Liver (tissue), 9 donors: ENCODE results near the gene KCNG1. TPM values are rescaled to one million over a fixed set of nuclear protein-coding genes. Genes with fewer than 3 reads are reported as not detected.

Source experiments
- DNase-seq: peaks from one replicate; pipeline ENCODE4 v3.0.0-alpha.2; 2017; ENCODE audit warnings: low spot score
- H3K27ac ChIP-seq, 2 donors: one replicate each; pipeline ENCODE4 v1.7.0; 2013; ENCODE audit warnings: inconsistent platforms in 2 of 2, low read length in 2 of 2, control low read depth in 1 of 2, low read depth in 1 of 2, mild to moderate bottlenecking in 1 of 2
- H3K27me3 ChIP-seq, 4 donors: one replicate each; pipeline versions ENCODE4 v1.6.1 to v1.7.0; 2013; ENCODE audit warnings: low read length in 3 of 4, inconsistent platforms in 1 of 4, mild to moderate bottlenecking in 1 of 4, moderate library complexity in 1 of 4; ENCODE audit not compliant: control insufficient read depth in 4 of 4, insufficient read depth in 4 of 4
- H3K36me3 ChIP-seq, 4 donors: one replicate each; pipeline versions ENCODE4 v1.6.1 to v1.7.0; 2013; ENCODE audit warnings: low read length in 3 of 4, mild to moderate bottlenecking in 3 of 4, low read depth in 1 of 4, moderate library complexity in 1 of 4; ENCODE audit not compliant: control insufficient read depth in 4 of 4, insufficient read depth in 3 of 4
- H3K4me1 ChIP-seq, 4 donors: one replicate each; pipeline versions ENCODE4 v1.6.1 to v1.7.0; 2013; ENCODE audit warnings: low read length in 3 of 4, mild to moderate bottlenecking in 3 of 4, moderate library complexity in 1 of 4; ENCODE audit not compliant: control insufficient read depth in 4 of 4, insufficient read depth in 4 of 4
- H3K4me3 ChIP-seq, 3 donors: one replicate each; pipeline versions ENCODE4 v1.6.1 to v1.7.0; 2013; ENCODE audit warnings: low read length in 3 of 3, control low read depth in 1 of 3, low read depth in 1 of 3, mild to moderate bottlenecking in 1 of 3
- H3K9ac ChIP-seq, 2 donors: one replicate each; pipeline ENCODE4 v1.7.0; 2013; ENCODE audit warnings: low read length in 2 of 2, mild to moderate bottlenecking in 2 of 2, moderate library complexity in 2 of 2, control low read depth in 1 of 2, low read depth in 1 of 2
- H3K9me3 ChIP-seq, 4 donors: one replicate each; pipeline versions ENCODE4 v1.6.1 to v1.7.0; 2013; ENCODE audit warnings: low read length in 3 of 4; ENCODE audit not compliant: control insufficient read depth in 4 of 4
- EGR1 ChIP-seq, 2 donors: IDR thresholded peaks; 2 replicates each; pipeline ENCODE4 v1.6.1; 2016 to 2018; ENCODE audit warnings: antibody characterized with exemption in 2 of 2, low read depth in 2 of 2
- HNF4A ChIP-seq, 2 donors: conservative IDR thresholded peaks; 2 replicates each; pipeline ENCODE4 v1.6.1; 2016; ENCODE audit warnings: antibody characterized with exemption in 2 of 2, mild to moderate bottlenecking in 2 of 2
- HNF4G ChIP-seq: IDR thresholded peaks from 2 replicates; pipeline ENCODE4 v1.6.1; 2016; ENCODE audit warnings: antibody characterized with exemption
- JUND ChIP-seq, 2 donors: IDR thresholded peaks; 2 replicates each; pipeline ENCODE4 v1.6.1; 2016; ENCODE audit warnings: antibody characterized with exemption in 2 of 2
- NR2F2 ChIP-seq: IDR thresholded peaks from 2 replicates; pipeline ENCODE4 v1.6.1; 2016; ENCODE audit warnings: antibody characterized with exemption
- RAD21 ChIP-seq, 2 donors: IDR thresholded peaks; 2 replicates each; pipeline ENCODE4 v1.6.1; 2016; ENCODE audit warnings: antibody characterized with exemption in 2 of 2, mild to moderate bottlenecking in 2 of 2
- RXRA ChIP-seq, 2 donors: IDR thresholded peaks; 2 replicates each; pipeline ENCODE4 v1.6.1; 2017 to 2018; ENCODE audit warnings: antibody characterized with exemption in 2 of 2, mild to moderate bottlenecking in 1 of 2
- SP1 ChIP-seq: IDR thresholded peaks from 2 replicates; pipeline ENCODE4 v1.6.1; 2018; ENCODE audit warnings: antibody characterized with exemption, mild to moderate bottlenecking
- TAF1 ChIP-seq: conservative IDR thresholded peaks from 2 replicates; pipeline ENCODE4 v1.6.1; 2016; ENCODE audit warnings: antibody characterized with exemption, mild to moderate bottlenecking
- YY1 ChIP-seq: IDR thresholded peaks from 2 replicates; pipeline ENCODE4 v1.6.1; 2016; ENCODE audit warnings: antibody characterized with exemption, mild to moderate bottlenecking
- WGBS: extraction: QIAGEN DNeasy Blood & Tissue Kit; methylation state at CpG from one replicate; pipeline ENCODE4 v1.1.7; 2013; 5-methylcytosine and 5-hydroxymethylcytosine counted together
- polyA plus RNA-seq, 2 donors: library from polyadenylated mRNA; stranded (reverse) in 1 of 2; unstranded in 1 of 2; fragments of 200-250 nt in 1 of 2; fragments of >200 nt in 1 of 2; fragmentation: Nextera tagmentation in 1 of 2; extraction: Ambion mirVana in 1 of 2; gene quantifications; one replicate each; pipeline versions ENCODE4 v1.2.1 to v1.2.3, GENCODE V29; 2013 to 2015
- total RNA-seq, 2 donors: library from RNA; depleted of rRNA; stranded (reverse); fragments of >200 nt; gene quantifications; one replicate each; pipeline ENCODE4 v1.2.3, GENCODE V29; 2014
- TF ChIP-seq, protein P1 (sequence below): IDR thresholded peaks from 2 replicates; pipeline ENCODE4 v1.6.1; 2016; ENCODE audit warnings: antibody characterized with exemption
- TF ChIP-seq, protein P2 (sequence below): IDR thresholded peaks from 2 replicates; pipeline ENCODE4 v1.6.1; 2016; ENCODE audit warnings: antibody characterized with exemption
- TF ChIP-seq, protein P3 (sequence below): IDR thresholded peaks from 2 replicates; pipeline ENCODE4 v1.6.1; 2016; ENCODE audit warnings: antibody characterized with exemption
- TF ChIP-seq, protein P4 (sequence below): fragments of 150-350 bp; IDR thresholded peaks from 2 replicates; pipeline ENCODE4 v1.5.1; 2017; ENCODE audit warnings: improper control_type of control experiment, low read depth, low read length; ENCODE audit not compliant: missing input control
- TF ChIP-seq, protein P5 (sequence below): IDR thresholded peaks from 2 replicates; pipeline ENCODE4 v1.6.1; 2016; ENCODE audit warnings: antibody characterized with exemption, mild to moderate bottlenecking
- donor health status: healthy.
- donor health status: healthy.
- donor health status: healthy.
- donor health status: healthy.
- donor health status: healthy.

Gene KCNG1
- total and polyA plus RNA-seq, 4 donors = 0.08 to 0.24 (median 0.14) TPM; not detected in 1

DNA sequence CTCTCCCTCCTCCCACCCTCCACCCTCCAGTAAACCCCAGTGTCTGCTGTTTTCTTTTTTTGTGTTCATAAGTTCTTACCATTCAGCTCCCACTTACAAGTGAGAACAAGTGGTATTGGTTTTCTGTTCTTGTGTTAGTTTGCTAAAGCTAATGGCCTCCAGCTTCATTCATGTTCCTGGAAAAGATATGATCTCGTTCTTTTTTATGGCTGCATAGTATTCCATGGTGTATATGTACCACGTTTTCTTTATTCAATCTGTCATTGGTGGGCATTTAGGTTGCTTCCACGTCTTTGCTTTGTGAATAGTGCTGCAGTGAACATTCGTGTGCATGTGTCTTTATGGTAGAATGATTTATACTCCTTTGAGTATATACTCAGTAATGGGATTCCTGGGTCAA is 42.7 kb upstream of the KCNG1 start (continued):
- TF ChIP-seq, protein P1, sequence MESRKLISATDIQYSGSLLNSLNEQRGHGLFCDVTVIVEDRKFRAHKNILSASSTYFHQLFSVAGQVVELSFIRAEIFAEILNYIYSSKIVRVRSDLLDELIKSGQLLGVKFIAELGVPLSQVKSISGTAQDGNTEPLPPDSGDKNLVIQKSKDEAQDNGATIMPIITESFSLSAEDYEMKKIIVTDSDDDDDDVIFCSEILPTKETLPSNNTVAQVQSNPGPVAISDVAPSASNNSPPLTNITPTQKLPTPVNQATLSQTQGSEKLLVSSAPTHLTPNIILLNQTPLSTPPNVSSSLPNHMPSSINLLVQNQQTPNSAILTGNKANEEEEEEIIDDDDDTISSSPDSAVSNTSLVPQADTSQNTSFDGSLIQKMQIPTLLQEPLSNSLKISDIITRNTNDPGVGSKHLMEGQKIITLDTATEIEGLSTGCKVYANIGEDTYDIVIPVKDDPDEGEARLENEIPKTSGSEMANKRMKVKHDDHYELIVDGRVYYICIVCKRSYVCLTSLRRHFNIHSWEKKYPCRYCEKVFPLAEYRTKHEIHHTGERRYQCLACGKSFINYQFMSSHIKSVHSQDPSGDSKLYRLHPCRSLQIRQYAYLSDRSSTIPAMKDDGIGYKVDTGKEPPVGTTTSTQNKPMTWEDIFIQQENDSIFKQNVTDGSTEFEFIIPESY = no peak
- no peak for TF ChIP-seq RAD21 (IDR thresholded peaks at IDR 0.05)
- no peak for TF ChIP-seq RXRA (IDR thresholded peaks at IDR 0.05)
- no peak for TF ChIP-seq YY1
- no peak for TF ChIP-seq NR2F2
- no peak for TF ChIP-seq SP1
- no peak for TF ChIP-seq HNF4G

DNA sequence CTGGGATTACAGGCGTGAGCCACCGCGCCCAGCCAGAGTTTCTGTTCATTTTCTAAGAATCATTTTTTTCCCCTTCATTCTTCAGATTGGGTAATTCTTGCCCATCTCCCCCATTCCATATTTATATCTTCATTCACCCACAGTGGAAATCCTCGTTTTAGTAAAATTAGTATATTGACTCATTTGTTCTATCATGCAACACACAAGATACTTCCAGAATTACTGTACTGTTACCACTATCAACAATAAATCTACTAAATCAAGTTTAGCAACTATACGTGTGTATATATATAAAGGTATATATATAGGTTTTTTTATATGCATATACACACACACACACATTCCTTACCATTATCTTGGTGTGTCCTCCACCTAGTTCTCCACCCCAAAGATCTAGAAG is 41.2 kb upstream of the KCNG1 start:
- no peak for DNase-seq
- H3K9me3 ChIP-seq = no peaks in the 10 kb centered on the region
- H3K4me3 ChIP-seq = no peak overlapping the region
- TF ChIP-seq, protein P2, sequence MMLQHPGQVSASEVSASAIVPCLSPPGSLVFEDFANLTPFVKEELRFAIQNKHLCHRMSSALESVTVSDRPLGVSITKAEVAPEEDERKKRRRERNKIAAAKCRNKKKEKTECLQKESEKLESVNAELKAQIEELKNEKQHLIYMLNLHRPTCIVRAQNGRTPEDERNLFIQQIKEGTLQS = no peak
- no peak for TF ChIP-seq NR2F2
- TF ChIP-seq, protein P3, sequence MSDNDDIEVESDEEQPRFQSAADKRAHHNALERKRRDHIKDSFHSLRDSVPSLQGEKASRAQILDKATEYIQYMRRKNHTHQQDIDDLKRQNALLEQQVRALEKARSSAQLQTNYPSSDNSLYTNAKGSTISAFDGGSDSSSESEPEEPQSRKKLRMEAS = no peak
- TF ChIP-seq HNF4G = no peak
- no peak for TF ChIP-seq TAF1
- TF ChIP-seq, protein P1 = no peak
- no peak for TF ChIP-seq YY1
- TF ChIP-seq RAD21 (IDR thresholded peaks at IDR 0.05) = no peak
- TF ChIP-seq, protein P4, sequence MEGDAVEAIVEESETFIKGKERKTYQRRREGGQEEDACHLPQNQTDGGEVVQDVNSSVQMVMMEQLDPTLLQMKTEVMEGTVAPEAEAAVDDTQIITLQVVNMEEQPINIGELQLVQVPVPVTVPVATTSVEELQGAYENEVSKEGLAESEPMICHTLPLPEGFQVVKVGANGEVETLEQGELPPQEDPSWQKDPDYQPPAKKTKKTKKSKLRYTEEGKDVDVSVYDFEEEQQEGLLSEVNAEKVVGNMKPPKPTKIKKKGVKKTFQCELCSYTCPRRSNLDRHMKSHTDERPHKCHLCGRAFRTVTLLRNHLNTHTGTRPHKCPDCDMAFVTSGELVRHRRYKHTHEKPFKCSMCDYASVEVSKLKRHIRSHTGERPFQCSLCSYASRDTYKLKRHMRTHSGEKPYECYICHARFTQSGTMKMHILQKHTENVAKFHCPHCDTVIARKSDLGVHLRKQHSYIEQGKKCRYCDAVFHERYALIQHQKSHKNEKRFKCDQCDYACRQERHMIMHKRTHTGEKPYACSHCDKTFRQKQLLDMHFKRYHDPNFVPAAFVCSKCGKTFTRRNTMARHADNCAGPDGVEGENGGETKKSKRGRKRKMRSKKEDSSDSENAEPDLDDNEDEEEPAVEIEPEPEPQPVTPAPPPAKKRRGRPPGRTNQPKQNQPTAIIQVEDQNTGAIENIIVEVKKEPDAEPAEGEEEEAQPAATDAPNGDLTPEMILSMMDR = no peak
- H3K36me3 ChIP-seq = no peaks in the 10 kb centered on the region
- no peaks in the 10 kb centered on the region for H3K4me1 ChIP-seq
- H3K27me3 ChIP-seq = peaks cover 0 to 12% (median 0%) of the 10 kb centered on the region in 4 donors
- H3K9ac ChIP-seq = no peak overlapping the region
- H3K27ac ChIP-seq = no peak overlapping the region
- 70% methylated on average over 5 of the region's 5 CpGs for WGBS

DNA sequence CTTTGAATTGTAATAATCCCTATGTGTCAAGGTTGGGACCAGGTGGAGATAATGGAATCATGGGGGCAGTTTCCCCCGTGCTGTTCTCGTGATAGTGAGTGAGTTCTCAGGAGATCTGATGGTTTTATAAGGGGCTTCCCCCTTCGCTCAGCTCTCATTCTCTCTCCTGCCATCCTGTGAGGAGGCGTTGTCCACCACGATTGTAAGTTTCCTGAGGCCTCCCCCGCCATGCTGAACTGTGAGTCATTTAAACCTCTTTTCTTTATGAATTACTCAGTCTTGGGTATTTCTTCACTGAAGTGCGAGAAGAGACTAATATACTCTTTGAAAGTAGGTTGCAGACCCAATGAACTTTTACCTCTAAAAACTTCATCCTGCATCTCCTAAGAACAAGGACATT is 39.2 kb upstream of the KCNG1 start:
- H3K9ac ChIP-seq = no peak overlapping the region
- H3K36me3 ChIP-seq = no peaks in the 10 kb centered on the region
- no peaks in the 10 kb centered on the region for H3K4me1 ChIP-seq
- H3K27me3 ChIP-seq = peaks cover 0 to 6% (median 2%) of the 10 kb centered on the region in 4 donors
- H3K27ac ChIP-seq = no peak overlapping the region
- no peak for DNase-seq
- TF ChIP-seq HNF4A (conservative IDR thresholded peaks at IDR 0.05) (no peak), JUND (IDR thresholded peaks at IDR 0.05) (no peak), EGR1 (IDR thresholded peaks at IDR 0.05; ENCODE audit: low read depth in 2 of 2) (no peak), NR2F2 (no peak), YY1 (no peak)
- TF ChIP-seq, protein P5, sequence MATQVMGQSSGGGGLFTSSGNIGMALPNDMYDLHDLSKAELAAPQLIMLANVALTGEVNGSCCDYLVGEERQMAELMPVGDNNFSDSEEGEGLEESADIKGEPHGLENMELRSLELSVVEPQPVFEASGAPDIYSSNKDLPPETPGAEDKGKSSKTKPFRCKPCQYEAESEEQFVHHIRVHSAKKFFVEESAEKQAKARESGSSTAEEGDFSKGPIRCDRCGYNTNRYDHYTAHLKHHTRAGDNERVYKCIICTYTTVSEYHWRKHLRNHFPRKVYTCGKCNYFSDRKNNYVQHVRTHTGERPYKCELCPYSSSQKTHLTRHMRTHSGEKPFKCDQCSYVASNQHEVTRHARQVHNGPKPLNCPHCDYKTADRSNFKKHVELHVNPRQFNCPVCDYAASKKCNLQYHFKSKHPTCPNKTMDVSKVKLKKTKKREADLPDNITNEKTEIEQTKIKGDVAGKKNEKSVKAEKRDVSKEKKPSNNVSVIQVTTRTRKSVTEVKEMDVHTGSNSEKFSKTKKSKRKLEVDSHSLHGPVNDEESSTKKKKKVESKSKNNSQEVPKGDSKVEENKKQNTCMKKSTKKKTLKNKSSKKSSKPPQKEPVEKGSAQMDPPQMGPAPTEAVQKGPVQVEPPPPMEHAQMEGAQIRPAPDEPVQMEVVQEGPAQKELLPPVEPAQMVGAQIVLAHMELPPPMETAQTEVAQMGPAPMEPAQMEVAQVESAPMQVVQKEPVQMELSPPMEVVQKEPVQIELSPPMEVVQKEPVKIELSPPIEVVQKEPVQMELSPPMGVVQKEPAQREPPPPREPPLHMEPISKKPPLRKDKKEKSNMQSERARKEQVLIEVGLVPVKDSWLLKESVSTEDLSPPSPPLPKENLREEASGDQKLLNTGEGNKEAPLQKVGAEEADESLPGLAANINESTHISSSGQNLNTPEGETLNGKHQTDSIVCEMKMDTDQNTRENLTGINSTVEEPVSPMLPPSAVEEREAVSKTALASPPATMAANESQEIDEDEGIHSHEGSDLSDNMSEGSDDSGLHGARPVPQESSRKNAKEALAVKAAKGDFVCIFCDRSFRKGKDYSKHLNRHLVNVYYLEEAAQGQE = no peak
- TF ChIP-seq, protein P4 = no peak
- no peaks in the 10 kb centered on the region for H3K9me3 ChIP-seq
- H3K4me3 ChIP-seq = no peak overlapping the region
- 62% methylated on average over 7 of the region's 7 CpGs for WGBS
